Thyroid gland (tissue), 4 donors: Measurements from ENCODE around the gene AFF3. TPM values are rescaled to one million over a fixed set of nuclear protein-coding genes. Genes with fewer than 3 reads are reported as not detected.

Source experiments
- DNase-seq, 2 donors: peaks; one replicate each; pipeline ENCODE4 v3.0.0-alpha.2; 2019
- H3K27ac ChIP-seq, 3 donors: fragments of 200-600 bp; sonication (generic); 1 replicate in 2 of 3; 2 replicates in 1 of 3; pipeline ENCODE4 v1.5.1; 2016 to 2019; ENCODE audit warnings: mild to moderate bottlenecking in 1 of 3, moderate library complexity in 1 of 3
- H3K27me3 ChIP-seq: fragments of 200-600 bp; sonication (generic); one replicate; pipeline ENCODE4 v1.5.1; 2019
- H3K36me3 ChIP-seq, 2 donors: fragments of 200-600 bp; sonication (generic); one replicate each; pipeline ENCODE4 v1.5.1; 2016 to 2019
- H3K4me1 ChIP-seq, 2 donors: fragments of 200-600 bp; sonication (generic); one replicate each; pipeline ENCODE4 v1.5.1; 2017 to 2019
- H3K4me3 ChIP-seq, 3 donors: fragments of 200-600 bp; sonication (generic); replicated peaks in 1 of 3; 1 replicate in 2 of 3; 2 replicates in 1 of 3; pipeline ENCODE4 v1.5.1; 2016; ENCODE audit warnings: mild to moderate bottlenecking in 1 of 3
- H3K9me3 ChIP-seq: fragments of 200-600 bp; sonication (generic); one replicate; pipeline ENCODE4 v1.5.1; 2017
- CTCF ChIP-seq, 6 experiments: fragments of 200-600 bp in 3 of 6; fragments of 450-650 bp in 3 of 6; sonication (generic) in 3 of 6; IDR thresholded peaks; one replicate each; pipeline ENCODE4 v1.5.1; 2016 to 2019; ENCODE audit warnings: antibody characterized with exemption in 6 of 6, mild to moderate bottlenecking in 2 of 6, inconsistent platforms in 1 of 6, moderate library complexity in 1 of 6
- POLR2A ChIP-seq, 2 donors: fragments of 450-650 bp; IDR thresholded peaks; one replicate each; pipeline ENCODE4 v1.6.1; 2017; ENCODE audit warnings: antibody characterized with exemption in 2 of 2, mild to moderate bottlenecking in 2 of 2, moderate library complexity in 1 of 2
- WGBS, 2 donors: methylation state at CpG; one replicate each; pipeline ENCODE4 v1.1.5; 2017; 5-methylcytosine and 5-hydroxymethylcytosine counted together
- intact Hi-C: fragments of 100-400 bp; cut with DNase I; formaldehyde crosslinking; loops from one replicate; pipeline ENCODE4 v1.15.1; 2023
- total RNA-seq, 4 donors: library from RNA; depleted of rRNA; stranded (reverse); fragments of >200 nt; gene quantifications; one replicate each; pipeline ENCODE4 v1.2.3, GENCODE V29; 2016

AFF3 gene
- total RNA-seq, 4 donors from 2014 or later = 0.54 to 2.6 (median 1.1) TPM

- Histone ChIP-seq H3K36me3 (no peaks in the 10 kb centered on the region), H3K9me3 (no peaks in the 10 kb centered on the region), H3K27ac (no peak overlapping the region), H3K27me3 (no peaks in the 10 kb centered on the region), H3K4me1 (peaks cover 0 to 8% of the 10 kb centered on the region in 2 donors), H3K4me3 (no peak overlapping the region)
- intact Hi-C loops = no loop called here
- DNase-seq = no peak
- WGBS, 2 donors = 91 to 100% methylated on average over 1 of the region's 1 CpG
- TF ChIP-seq POLR2A (IDR thresholded peaks at IDR 0.05) = no peak
- TF ChIP-seq CTCF (IDR thresholded peaks at IDR 0.05) = no peak
Observed at GRCh38 chr2:99619151-99619550, 523.2 kb downstream of the AFF3 start.

GRCh38 chr2:99618579-99619097 lies 523.8 kb downstream of the AFF3 start:
- intact Hi-C loops = no loop called here

GRCh38 chr2:99617811-99618210 lies 524.6 kb downstream of the AFF3 start:
- H3K27ac ChIP-seq = no peak overlapping the region
- no peaks in the 10 kb centered on the region for H3K36me3 ChIP-seq
- no peak for DNase-seq
- WGBS, 2 donors = 76 to 80% methylated on average over 5 of the region's 5 CpGs
- no peaks in the 10 kb centered on the region for H3K9me3 ChIP-seq
- H3K4me1 ChIP-seq = peaks cover 0 to 8% of the 10 kb centered on the region in 2 donors
- H3K27me3 ChIP-seq = no peaks in the 10 kb centered on the region
- intact Hi-C loops = no loop called here
- no peak for TF ChIP-seq POLR2A (IDR thresholded peaks at IDR 0.05)
- no peak for TF ChIP-seq CTCF (IDR thresholded peaks at IDR 0.05)
- no peak overlapping the region for H3K4me3 ChIP-seq

More at GRCh38 chr2:99618579-99619097, 523.8 kb downstream of the AFF3 start:
- no peak for DNase-seq
- TF ChIP-seq CTCF (IDR thresholded peaks at IDR 0.05) (no peak), POLR2A (IDR thresholded peaks at IDR 0.05) (no peak)
- H3K27ac ChIP-seq = no peak overlapping the region
- H3K27me3 ChIP-seq = no peaks in the 10 kb centered on the region
- 79 to 86% methylated on average over 6 of the region's 6 CpGs for WGBS, 2 donors
- no peaks in the 10 kb centered on the region for H3K9me3 ChIP-seq
- H3K36me3 ChIP-seq = no peaks in the 10 kb centered on the region
- H3K4me3 ChIP-seq = no peak overlapping the region
- peaks cover 0 to 8% of the 10 kb centered on the region in 2 donors for H3K4me1 ChIP-seq

- DNase-seq = no peak
- H3K27ac ChIP-seq = no peak overlapping the region
- WGBS, 2 donors = 91 to 95% methylated on average over 12 of the region's 12 CpGs
- intact Hi-C loops = no loop called here
- TF ChIP-seq POLR2A (IDR thresholded peaks at IDR 0.05) (no peak), CTCF (IDR thresholded peaks at IDR 0.05) (no peak)
- no peaks in the 10 kb centered on the region for H3K27me3 ChIP-seq
- H3K36me3 ChIP-seq = no peaks in the 10 kb centered on the region
- no peak overlapping the region for H3K4me3 ChIP-seq
- no peaks in the 10 kb centered on the region for H3K9me3 ChIP-seq
- no peaks in the 10 kb centered on the region for H3K4me1 ChIP-seq
Observed at GRCh38 chr2:99615247-99615771, 527.1 kb downstream of the AFF3 start.

- H3K9me3 ChIP-seq = no peaks in the 10 kb centered on the region
- no peak overlapping the region for H3K27ac ChIP-seq
- H3K4me1 ChIP-seq = no peaks in the 10 kb centered on the region
- intact Hi-C loops = no loop called here
- H3K36me3 ChIP-seq = no peaks in the 10 kb centered on the region
- WGBS, 2 donors = 64 to 66% methylated on average over 3 of the region's 3 CpGs
- no peak for DNase-seq
- TF ChIP-seq POLR2A (IDR thresholded peaks at IDR 0.05) (no peak), CTCF (IDR thresholded peaks at IDR 0.05) (no peak)
- no peaks in the 10 kb centered on the region for H3K27me3 ChIP-seq
- H3K4me3 ChIP-seq = no peak overlapping the region
Observed at GRCh38 chr2:99613980-99614379, 528.4 kb downstream of the AFF3 start.
